Ovary (tissue), 3 donors: Measurements from ENCODE around the gene JARID2.

Experiments
- EP300 ChIP-seq: sonication (generic); formaldehyde crosslinking; IDR thresholded peaks from one replicate; pipeline ENCODE4 v1.6.1; 2017; ENCODE audit warnings: antibody characterized with exemption
- POLR2A ChIP-seq: fragments of 450-650 bp; IDR thresholded peaks from one replicate; pipeline ENCODE4 v1.6.1; 2017; ENCODE audit warnings: antibody characterized with exemption, mild to moderate bottlenecking, moderate library complexity
- TF ChIP-seq, protein P1 (sequence below), 3 donors: fragments of 450-650 bp in 2 of 3; fragments of 200-600 bp in 1 of 3; IDR thresholded peaks; one replicate each; pipeline versions ENCODE4 v1.5.1 to v1.8.0; 2016 to 2022; ENCODE audit warnings: antibody characterized with exemption in 3 of 3, mild to moderate bottlenecking in 1 of 3
- donor health status: DM: no; HTN: no; CAD: no.

GRCh38 chr6:15408008-15408407, 162.1 kb downstream of the JARID2 start:
- no peak for TF ChIP-seq POLR2A
- TF ChIP-seq, protein P1, sequence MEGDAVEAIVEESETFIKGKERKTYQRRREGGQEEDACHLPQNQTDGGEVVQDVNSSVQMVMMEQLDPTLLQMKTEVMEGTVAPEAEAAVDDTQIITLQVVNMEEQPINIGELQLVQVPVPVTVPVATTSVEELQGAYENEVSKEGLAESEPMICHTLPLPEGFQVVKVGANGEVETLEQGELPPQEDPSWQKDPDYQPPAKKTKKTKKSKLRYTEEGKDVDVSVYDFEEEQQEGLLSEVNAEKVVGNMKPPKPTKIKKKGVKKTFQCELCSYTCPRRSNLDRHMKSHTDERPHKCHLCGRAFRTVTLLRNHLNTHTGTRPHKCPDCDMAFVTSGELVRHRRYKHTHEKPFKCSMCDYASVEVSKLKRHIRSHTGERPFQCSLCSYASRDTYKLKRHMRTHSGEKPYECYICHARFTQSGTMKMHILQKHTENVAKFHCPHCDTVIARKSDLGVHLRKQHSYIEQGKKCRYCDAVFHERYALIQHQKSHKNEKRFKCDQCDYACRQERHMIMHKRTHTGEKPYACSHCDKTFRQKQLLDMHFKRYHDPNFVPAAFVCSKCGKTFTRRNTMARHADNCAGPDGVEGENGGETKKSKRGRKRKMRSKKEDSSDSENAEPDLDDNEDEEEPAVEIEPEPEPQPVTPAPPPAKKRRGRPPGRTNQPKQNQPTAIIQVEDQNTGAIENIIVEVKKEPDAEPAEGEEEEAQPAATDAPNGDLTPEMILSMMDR (IDR thresholded peaks at IDR 0.05) = no peak
- TF ChIP-seq EP300 = no peak
